OCI-LY7 (cell line): ENCODE results near the gene OR5B21. TPM values are rescaled to one million over a fixed set of nuclear protein-coding genes. Genes with fewer than 3 reads are reported as not detected.

Experiments used
- BruUV-seq: library from RNA; stranded (reverse); fragments of 400-500 nt; replicated peaks from 2 replicates; lab custom pipeline; 2021; lab: Mats Ljungman, UMichigan
- CTCF ChIA-PET: fragments of 300-600 bp; sonication (Branson Sonifier 250); formaldehyde crosslinking; loops from one replicate; lab custom pipeline; 2022; ENCODE audit warnings: antibody characterized with exemption; ENCODE audit not compliant: unreplicated experiment; lab: Charles Lee
- POLR2A ChIA-PET: fragments of 300-600 bp; sonication (Branson Sonifier 250); formaldehyde crosslinking; loops from one replicate; lab custom pipeline; 2022; ENCODE audit warnings: antibody characterized with exemption; lab: Charles Lee
- DNase-seq: peaks from one replicate; pipeline ENCODE4 v3.0.0-alpha.2; 2015; ENCODE audit warnings: low spot score
- H2AFZ ChIP-seq: fragments of 200-600 bp; sonication (generic), shearing (Covaris generic); 2 replicates; pipeline ENCODE4 v1.6.1; 2014; ENCODE audit warnings: mild to moderate bottlenecking, antibody characterized with exemption, low read length, moderate library complexity
- H3K27ac ChIP-seq: fragments of 200-600 bp; sonication (generic); 2 replicates; pipeline ENCODE4 v1.5.1; 2014; ENCODE audit warnings: mixed run types, low read depth, mild to moderate bottlenecking, moderate library complexity, low read length, inconsistent platforms; ENCODE audit not compliant: poor library complexity, severe bottlenecking
- H3K36me3 ChIP-seq: fragments of 200-600 bp; sonication (generic); 2 replicates; pipeline ENCODE4 v1.6.1; 2014; ENCODE audit warnings: mild to moderate bottlenecking, antibody characterized with exemption, low read length, moderate library complexity, mixed read lengths; ENCODE audit not compliant: insufficient read depth
- H3K4me1 ChIP-seq: fragments of 200-600 bp; sonication (generic); 2 replicates; pipeline ENCODE4 v1.5.1; 2014; ENCODE audit warnings: mild to moderate bottlenecking, low read length; ENCODE audit not compliant: insufficient read depth, poor library complexity, severe bottlenecking
- H3K4me2 ChIP-seq: fragments of 200-600 bp; sonication (generic); 2 replicates; pipeline ENCODE4 v1.6.1; 2014; ENCODE audit warnings: mild to moderate bottlenecking, low read length
- H3K4me3 ChIP-seq: fragments of 200-600 bp; sonication (generic); 2 replicates; pipeline ENCODE4 v1.5.1; 2014; ENCODE audit warnings: mild to moderate bottlenecking, low read depth, low read length; ENCODE audit not compliant: poor library complexity, severe bottlenecking
- H3K79me2 ChIP-seq: fragments of 200-600 bp; sonication (generic); 2 replicates; pipeline ENCODE4 v1.6.1; 2016; ENCODE audit warnings: low read depth, mild to moderate bottlenecking, low read length, moderate library complexity, mixed read lengths; ENCODE audit not compliant: insufficient read depth
- H3K9me2 ChIP-seq: fragments of 200-600 bp; sonication (generic); 2 replicates; pipeline ENCODE4 v1.6.1; 2016; ENCODE audit warnings: mild to moderate bottlenecking, low read length, mixed read lengths; ENCODE audit not compliant: insufficient read depth
- H3K9me3 ChIP-seq: fragments of 200-600 bp; sonication (generic); 2 replicates; pipeline ENCODE4 v1.6.1; 2014; ENCODE audit warnings: mild to moderate bottlenecking, mixed run types, low read length, mixed read lengths
- H4K20me1 ChIP-seq: fragments of 200-600 bp; sonication (generic); 2 replicates; pipeline ENCODE4 v1.6.1; 2014; ENCODE audit warnings: mild to moderate bottlenecking, antibody characterized with exemption, low read length, moderate library complexity, mixed read lengths; ENCODE audit not compliant: insufficient read depth
- CTCF ChIP-seq: fragments of 200-600 bp; sonication (generic); conservative IDR thresholded peaks from 2 replicates; pipeline ENCODE4 v1.5.1; 2014; ENCODE audit warnings: mild to moderate bottlenecking, antibody characterized with exemption, low read length, moderate library complexity, mixed read lengths
- EZH2phosphoT487 ChIP-seq: fragments of 200-600 bp; sonication (generic); IDR thresholded peaks from 2 replicates; pipeline ENCODE4 v1.6.1; 2018; ENCODE audit warnings: low read depth, borderline replicate concordance, mild to moderate bottlenecking, mixed run types, antibody characterized with exemption, low read length, moderate library complexity, mixed read lengths
- intact Hi-C: fragments of 100-400 bp; cut with micrococcal nuclease; formaldehyde crosslinking; loops from one replicate; pipeline ENCODE4 v1.10.0; 2022; ENCODE audit not compliant: unreplicated experiment
- total RNA-seq, 2 experiments: library from RNA; depleted of rRNA in 1 of 2; stranded (reverse); fragments of >200 nt in 1 of 2; shearing (Covaris generic) in 1 of 2; gene quantifications; 2 replicates each; pipeline ENCODE4 v1.2.3, GENCODE V29; 2014 to 2022

Gene OR5B21
- total RNA-seq, 2 experiments from 2014 or later, result 0.48 TPM; not detected in 1

- Histone ChIP-seq H3K4me1 (peaks cover 16% of the 10 kb centered on the region), H3K9me3 (no peaks in the 10 kb centered on the region), H3K4me3 (no peak overlapping the region), H3K4me2 (peak overlapping the region; percentile 25), H2AFZ (no peak overlapping the region), H3K79me2 (no peaks in the 10 kb centered on the region), H3K27ac (no peak overlapping the region), H4K20me1 (no peaks in the 10 kb centered on the region), H3K36me3 (no peaks in the 10 kb centered on the region), H3K9me2 (no peaks in the 10 kb centered on the region)
- CTCF ChIA-PET, result no interaction called here
- no peak for DNase-seq
- BruUV-seq, result no TSS peak
- intact Hi-C loops, result no loop called here
- no peak for TF ChIP-seq EZH2phosphoT487
- no peak for TF ChIP-seq CTCF
- POLR2A ChIA-PET, result interaction anchor here (1.5 kb wide), 1 partner anchor 12 kb away, joined by 5 read pairs; no protein-coding TSS in a partner anchor
Measured at GRCh38 chr11:58507355-58507754, 550 bp downstream of the OR5B21 start.

GRCh38 chr11:58506935-58507334, 970 bp downstream of the OR5B21 start:
- ChIA-PET CTCF (no interaction called here), POLR2A (interaction anchor here (0.6 to 1.8 kb wide), 3 partner anchors 9 to 34 kb away, joined by 3 to 5 read pairs (median 5); no protein-coding TSS in a partner anchor)
- TF ChIP-seq CTCF, result no peak
- no peak for TF ChIP-seq EZH2phosphoT487
- H3K9me3 ChIP-seq, result no peaks in the 10 kb centered on the region
- no peak overlapping the region for H3K4me3 ChIP-seq
- no peaks in the 10 kb centered on the region for H3K9me2 ChIP-seq
- H3K36me3 ChIP-seq, result no peaks in the 10 kb centered on the region
- no peaks in the 10 kb centered on the region for H4K20me1 ChIP-seq
- BruUV-seq, result no TSS peak
- no peak overlapping the region for H2AFZ ChIP-seq
- peaks cover 16% of the 10 kb centered on the region for H3K4me1 ChIP-seq
- H3K4me2 ChIP-seq, result peak overlapping the region; percentile 25
- peak; percentile 47 for DNase-seq
- no peaks in the 10 kb centered on the region for H3K79me2 ChIP-seq
- no peak overlapping the region for H3K27ac ChIP-seq
- intact Hi-C loops, result no loop called here

- POLR2A ChIA-PET, result interaction anchor here (1.0 to 1.8 kb wide), 4 partner anchors 10 to 14 kb away, joined by 4 to 5 read pairs (median 4); no protein-coding TSS in a partner anchor
- no peak overlapping the region for H3K4me3 ChIP-seq
- no peak overlapping the region for H2AFZ ChIP-seq
- no peak overlapping the region for H3K4me2 ChIP-seq
- H3K4me1 ChIP-seq, result peaks cover 16% of the 10 kb centered on the region
- no peaks in the 10 kb centered on the region for H4K20me1 ChIP-seq
- intact Hi-C loops, result no loop called here
- CTCF ChIA-PET, result interaction anchor here (0.5 kb wide), 1 partner anchor 774 kb away, joined by 11 read pairs; no protein-coding TSS in a partner anchor
- H3K79me2 ChIP-seq, result no peaks in the 10 kb centered on the region
- H3K27ac ChIP-seq, result no peak overlapping the region
- H3K9me3 ChIP-seq, result no peaks in the 10 kb centered on the region
- H3K36me3 ChIP-seq, result no peaks in the 10 kb centered on the region
- no peak for DNase-seq
- no peaks in the 10 kb centered on the region for H3K9me2 ChIP-seq
- no TSS peak for BruUV-seq
- TF ChIP-seq CTCF (no peak), EZH2phosphoT487 (no peak)
Measured at GRCh38 chr11:58505849-58506248, 2.1 kb downstream of the OR5B21 start.
